GM18507 (cell line): ENCODE data around the gene MYH10.

Source experiments
- DNase-seq: peaks from one replicate; pipeline ENCODE4 v3.0.0; 2011; ENCODE audit warnings: low read depth; ENCODE audit not compliant: insufficient read length; ENCODE audit errors: extremely low spot score
- FAIRE-seq: peaks from 2 replicates; lab custom pipeline; 2011; peaks lifted over from hg19 to GRCh38; lab: Jason Lieb, UNC

The MYH10 gene

DNA sequence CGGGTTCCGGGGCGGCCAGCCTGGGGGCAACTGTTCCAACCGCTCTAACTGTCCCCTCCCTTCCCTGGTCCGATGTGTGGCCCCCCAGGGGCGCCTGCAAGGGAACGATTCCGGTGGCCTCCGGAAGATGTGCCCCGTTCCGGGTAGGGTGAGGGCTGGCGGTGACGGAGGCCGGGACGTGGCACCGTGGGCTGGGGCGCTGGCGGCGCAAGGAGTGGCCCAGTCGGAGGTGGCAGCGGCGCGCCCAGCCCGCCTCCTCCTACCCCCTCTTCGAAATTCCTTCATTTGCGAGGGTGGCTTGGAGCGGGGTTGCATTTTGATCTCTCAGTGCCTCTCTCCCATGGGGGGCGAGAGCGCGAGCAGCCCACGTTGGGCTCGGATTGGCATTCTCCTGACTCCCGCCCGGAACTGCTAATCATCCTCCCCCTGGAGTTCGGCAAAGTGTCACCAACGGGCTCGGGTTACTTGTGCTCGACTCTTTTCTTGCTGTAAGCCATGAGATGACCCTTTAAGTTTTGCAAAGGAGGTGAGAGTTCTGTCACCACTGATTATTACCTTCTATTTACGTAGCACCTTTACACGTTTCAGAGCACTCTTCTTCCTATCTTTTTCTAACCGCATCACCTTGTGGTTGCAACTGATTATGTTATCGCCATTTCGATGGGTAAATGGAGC, 194.2 kb downstream of the MYH10 start:
- DNase-seq (no peak), FAIRE-seq (peak; percentile 48)

- peak; percentile 93 for FAIRE-seq
Measured at GRCh38 chr17:8435245-8436168, 195.0 kb downstream of the MYH10 start, which contains the start of gene NDEL1. NDEL1 (plus strand) TSS chr17:8435884; CDS start chr17:8444272, 8,388 bp downstream.

DNA sequence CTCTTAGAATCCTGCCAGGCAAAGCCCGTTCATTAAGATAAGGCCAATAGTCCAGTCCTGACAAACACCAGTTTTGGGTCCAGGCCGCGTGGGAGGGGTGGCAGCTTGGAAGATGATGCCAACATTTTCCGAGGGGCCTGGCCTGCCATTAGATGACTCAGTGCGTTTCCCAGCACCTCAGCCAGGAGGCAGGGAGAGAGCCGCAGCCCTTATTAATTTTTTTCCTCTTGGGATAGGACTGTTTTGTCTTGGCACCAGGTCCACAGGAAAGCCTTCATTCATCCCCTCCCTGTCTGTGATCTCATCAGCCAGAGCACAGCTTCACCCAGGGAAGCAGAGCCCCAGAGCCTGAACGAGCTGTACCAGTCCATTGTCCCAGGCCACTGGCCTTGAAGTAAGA, 199.6 kb downstream of the MYH10 start:
- no peak for FAIRE-seq
- DNase-seq, result no peak

More at GRCh38 chr17:8435245-8436168, 195.0 kb downstream of the MYH10 start, which contains the start of gene NDEL1:
- DNase-seq, result peak; percentile 99

GRCh38 chr17:8426802-8427201, 203.7 kb downstream of the MYH10 start:
- FAIRE-seq (no peak), DNase-seq (no peak)

- no peak for FAIRE-seq
Measured at GRCh38 chr17:8426094-8426720, 204.3 kb downstream of the MYH10 start.

More at GRCh38 chr17:8426094-8426720, 204.3 kb downstream of the MYH10 start:
- DNase-seq, result no peak
